ENCODE results near the gene RBM42. TPM values are rescaled to one million over a fixed set of nuclear protein-coding genes. Genes with fewer than 3 reads are reported as not detected.

RBM42 gene
- total RNA-seq, 1 donor from 2014 or later = 73.6 TPM

DNA sequence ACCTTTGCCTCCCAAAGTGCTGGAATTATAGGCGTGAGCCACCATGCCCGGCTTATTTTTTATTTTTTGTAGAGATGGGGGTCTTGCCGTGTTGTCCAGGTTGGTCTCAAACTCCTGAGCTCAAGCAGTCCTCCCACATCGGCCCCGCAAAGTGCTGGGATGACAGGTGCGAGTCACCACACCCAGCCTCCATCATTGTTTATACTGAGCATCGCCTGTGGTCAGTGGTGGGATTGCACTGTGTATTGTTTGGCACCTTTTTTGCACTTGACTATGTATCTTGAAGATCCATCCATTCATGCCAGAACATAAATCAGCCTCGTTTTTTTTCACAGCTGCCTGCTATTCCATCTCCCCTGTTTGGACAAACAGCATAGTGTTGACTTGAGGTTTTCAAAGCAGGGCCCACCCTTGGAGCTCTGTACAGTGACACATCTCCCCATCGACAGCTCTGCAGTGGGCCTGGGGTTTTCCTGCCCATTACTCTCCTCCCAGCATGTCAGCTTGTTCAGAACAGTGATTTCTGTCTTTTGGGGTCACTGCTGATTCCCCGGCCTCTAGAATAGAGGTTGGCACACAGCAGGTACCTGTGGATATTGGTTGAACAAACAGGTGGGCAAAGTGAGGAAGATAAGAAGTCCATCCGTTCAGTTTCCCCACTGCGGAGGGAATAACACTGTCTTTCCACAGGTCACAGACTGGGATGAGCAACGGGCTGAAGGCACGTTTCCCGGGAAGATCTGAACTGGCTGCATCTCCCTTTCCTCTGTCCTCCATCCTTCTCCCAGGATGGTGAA is 29.3 kb downstream of the RBM42 start:
- intact Hi-C loops (cut with micrococcal nuclease) = no loop called here
- ATAC-seq (ENCODE audit: low read depth) = no peak
- DNase-seq = no peak
- no peak overlapping the region for H3K4me3 Mint-ChIP-seq
- ChIA-PET CTCF (no interaction called here), POLR2A (interaction anchor here (0.5 to 0.7 kb wide), 2 partner anchors 34 to 187 kb away, joined by 3 to 5 read pairs; no protein-coding TSS in a partner anchor)
- no peaks in the 10 kb centered on the region for H3K9me3 Mint-ChIP-seq
- no peak overlapping the region for H3K27ac Mint-ChIP-seq
- no peaks in the 10 kb centered on the region for H3K27me3 Mint-ChIP-seq
- H3K4me1 Mint-ChIP-seq = no peaks in the 10 kb centered on the region
- TF ChIP-seq, protein P1, sequence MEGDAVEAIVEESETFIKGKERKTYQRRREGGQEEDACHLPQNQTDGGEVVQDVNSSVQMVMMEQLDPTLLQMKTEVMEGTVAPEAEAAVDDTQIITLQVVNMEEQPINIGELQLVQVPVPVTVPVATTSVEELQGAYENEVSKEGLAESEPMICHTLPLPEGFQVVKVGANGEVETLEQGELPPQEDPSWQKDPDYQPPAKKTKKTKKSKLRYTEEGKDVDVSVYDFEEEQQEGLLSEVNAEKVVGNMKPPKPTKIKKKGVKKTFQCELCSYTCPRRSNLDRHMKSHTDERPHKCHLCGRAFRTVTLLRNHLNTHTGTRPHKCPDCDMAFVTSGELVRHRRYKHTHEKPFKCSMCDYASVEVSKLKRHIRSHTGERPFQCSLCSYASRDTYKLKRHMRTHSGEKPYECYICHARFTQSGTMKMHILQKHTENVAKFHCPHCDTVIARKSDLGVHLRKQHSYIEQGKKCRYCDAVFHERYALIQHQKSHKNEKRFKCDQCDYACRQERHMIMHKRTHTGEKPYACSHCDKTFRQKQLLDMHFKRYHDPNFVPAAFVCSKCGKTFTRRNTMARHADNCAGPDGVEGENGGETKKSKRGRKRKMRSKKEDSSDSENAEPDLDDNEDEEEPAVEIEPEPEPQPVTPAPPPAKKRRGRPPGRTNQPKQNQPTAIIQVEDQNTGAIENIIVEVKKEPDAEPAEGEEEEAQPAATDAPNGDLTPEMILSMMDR (IDR thresholded peaks at IDR 0.05) = no peak
- H3K36me3 Mint-ChIP-seq (ENCODE audit: low read depth) = peaks cover 53% of the 10 kb centered on the region

DNA sequence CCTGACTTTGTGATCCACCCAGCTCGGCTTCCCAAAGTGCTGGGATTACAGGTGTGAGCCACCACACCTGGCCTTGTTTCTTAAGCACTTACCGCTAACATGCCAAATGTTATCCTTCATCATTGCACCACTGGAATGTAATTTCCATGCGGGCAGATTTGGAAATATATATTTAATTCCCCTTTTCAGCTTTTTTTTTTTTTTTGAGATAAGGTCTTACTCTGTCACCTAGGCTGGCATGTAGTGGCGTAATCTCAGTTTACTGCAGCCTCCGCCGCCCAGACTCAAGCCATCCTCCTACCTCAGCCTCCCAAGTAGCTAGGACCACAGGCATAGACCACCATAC is 33.1 kb downstream of the RBM42 start:
- Mint-ChIP-seq H3K4me1 (no peaks in the 10 kb centered on the region), H3K27me3 (no peaks in the 10 kb centered on the region), H3K36me3 (ENCODE audit: low read depth) (peaks cover 22% of the 10 kb centered on the region), H3K27ac (no peak overlapping the region), H3K9me3 (no peaks in the 10 kb centered on the region), H3K4me3 (no peak overlapping the region)
- TF ChIP-seq, protein P1 (IDR thresholded peaks at IDR 0.05) = no peak
- DNase-seq = no peak
- ChIA-PET CTCF (interaction anchor here (0.6 kb wide), 1 partner anchor 697 kb away, joined by 3 read pairs; no protein-coding TSS in a partner anchor), POLR2A (no interaction called here)
- intact Hi-C loops (cut with micrococcal nuclease) = no loop called here
- no peak for ATAC-seq (ENCODE audit: low read depth)

DNA sequence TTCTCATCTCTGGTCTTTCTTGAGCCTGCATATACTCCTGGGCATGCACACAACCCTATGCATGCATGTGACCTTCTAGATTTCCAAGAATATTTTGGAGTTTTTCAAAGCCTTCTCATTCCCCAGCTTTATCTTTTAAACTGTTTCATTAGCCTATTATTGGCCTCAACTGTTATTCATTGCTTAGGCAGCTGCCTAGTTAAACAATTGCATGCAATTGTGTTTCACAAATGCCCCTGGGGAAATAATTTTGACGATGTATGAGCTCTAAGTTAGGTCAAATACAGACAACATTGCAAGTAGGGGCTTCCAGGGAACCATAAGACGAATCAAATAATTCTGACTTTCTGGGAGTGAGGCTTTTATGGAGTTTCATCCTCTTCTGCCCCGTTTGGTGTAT is 35.1 kb downstream of the RBM42 start:
- Mint-ChIP-seq H3K27ac (no peak overlapping the region), H3K4me3 (no peak overlapping the region), H3K9me3 (no peaks in the 10 kb centered on the region), H3K4me1 (no peaks in the 10 kb centered on the region), H3K27me3 (peaks cover under 1% of the 10 kb centered on the region), H3K36me3 (ENCODE audit: low read depth) (peaks cover 7% of the 10 kb centered on the region)
- ChIA-PET POLR2A (no interaction called here), CTCF (no interaction called here)
- intact Hi-C loops (cut with micrococcal nuclease) = no loop called here
- ATAC-seq (ENCODE audit: low read depth) = no peak
- DNase-seq = no peak
- TF ChIP-seq, protein P1 (IDR thresholded peaks at IDR 0.05) = no peak

DNA sequence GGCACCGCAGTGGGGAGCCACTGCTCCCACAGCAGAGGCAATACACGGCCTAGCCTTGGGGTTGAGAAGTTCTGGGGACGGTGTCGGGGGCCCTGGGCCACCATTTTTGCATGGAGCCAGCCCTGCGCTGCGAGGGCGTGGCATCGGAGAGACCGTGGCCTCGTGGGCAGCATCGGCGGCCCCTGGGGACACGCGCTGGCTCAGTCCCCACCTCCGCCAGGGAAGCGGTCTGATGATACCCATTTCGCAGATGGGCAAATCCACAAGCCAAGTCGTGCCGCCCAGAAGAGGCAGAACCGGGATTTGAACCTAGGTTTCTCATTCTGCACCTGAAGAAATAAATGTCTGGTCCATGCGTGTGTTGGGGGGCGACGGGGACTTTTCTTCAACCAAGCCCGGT is 36.3 kb downstream of the RBM42 start:
- Mint-ChIP-seq H3K27ac (no peak overlapping the region), H3K4me1 (no peaks in the 10 kb centered on the region), H3K27me3 (peaks cover 9% of the 10 kb centered on the region), H3K9me3 (no peaks in the 10 kb centered on the region), H3K4me3 (no peak overlapping the region), H3K36me3 (ENCODE audit: low read depth) (no peaks in the 10 kb centered on the region)
- ATAC-seq (ENCODE audit: low read depth) (no peak), DNase-seq (no peak)
- ChIA-PET POLR2A (no interaction called here), CTCF (no interaction called here)
- TF ChIP-seq, protein P1 (IDR thresholded peaks at IDR 0.05) = no peak
- intact Hi-C loops (cut with micrococcal nuclease) = no loop called here

DNA sequence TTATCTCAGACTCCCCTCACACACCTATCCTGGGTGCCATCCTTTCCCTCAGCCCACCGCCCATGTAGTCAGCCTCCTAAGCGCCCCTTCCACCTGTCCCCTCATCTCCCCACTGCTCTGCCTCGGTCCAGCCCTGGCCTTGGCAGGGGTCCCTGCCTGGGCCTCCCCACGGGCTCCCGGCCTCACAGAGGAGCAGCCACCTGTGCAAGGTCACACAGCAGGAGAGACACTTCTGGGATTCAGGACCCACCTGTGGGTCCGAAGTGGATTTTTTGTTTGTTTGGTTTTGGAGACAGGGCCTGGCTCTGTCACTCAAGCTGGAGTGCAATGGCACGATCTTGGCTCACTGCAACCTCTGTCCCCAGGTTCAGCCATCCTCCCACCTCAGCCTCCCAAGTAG is 36.8 kb downstream of the RBM42 start:
- no peak for ATAC-seq (ENCODE audit: low read depth)
- H3K27ac Mint-ChIP-seq = no peak overlapping the region
- ChIA-PET POLR2A (no interaction called here), CTCF (no interaction called here)
- no peak overlapping the region for H3K4me3 Mint-ChIP-seq
- H3K36me3 Mint-ChIP-seq (ENCODE audit: low read depth) = no peaks in the 10 kb centered on the region
- peaks cover 10% of the 10 kb centered on the region for H3K27me3 Mint-ChIP-seq
- TF ChIP-seq, protein P1 (IDR thresholded peaks at IDR 0.05) = no peak
- no peaks in the 10 kb centered on the region for H3K9me3 Mint-ChIP-seq
- H3K4me1 Mint-ChIP-seq = no peaks in the 10 kb centered on the region
- intact Hi-C loops (cut with micrococcal nuclease) = no loop called here
- DNase-seq = no peak

Data from activated B cell treated with CpG ODN at 0.5 μM for 24 hours (primary cell).